ENCODE measurements around the gene GEMIN5.

DNA sequence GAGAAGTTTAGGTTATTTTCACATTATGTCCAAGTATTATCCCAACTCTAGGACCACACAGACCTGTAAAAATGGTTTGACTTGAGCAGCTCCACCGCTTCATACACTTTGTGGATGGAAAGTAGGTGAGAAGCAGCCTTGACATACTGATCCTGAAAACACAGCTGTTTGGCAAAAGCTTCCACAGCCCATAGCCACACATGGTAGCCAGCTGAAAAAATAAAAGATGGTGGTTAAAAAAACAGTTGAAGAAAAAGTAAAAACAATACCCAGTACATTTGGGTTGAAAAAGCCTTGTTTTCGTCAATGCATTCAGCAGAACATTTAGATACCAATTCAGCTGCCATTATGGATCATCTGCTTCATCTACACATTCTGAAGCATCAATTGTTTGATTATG is 36.7 kb downstream of the GEMIN5 start:
- TF ChIP-seq, protein P1, sequence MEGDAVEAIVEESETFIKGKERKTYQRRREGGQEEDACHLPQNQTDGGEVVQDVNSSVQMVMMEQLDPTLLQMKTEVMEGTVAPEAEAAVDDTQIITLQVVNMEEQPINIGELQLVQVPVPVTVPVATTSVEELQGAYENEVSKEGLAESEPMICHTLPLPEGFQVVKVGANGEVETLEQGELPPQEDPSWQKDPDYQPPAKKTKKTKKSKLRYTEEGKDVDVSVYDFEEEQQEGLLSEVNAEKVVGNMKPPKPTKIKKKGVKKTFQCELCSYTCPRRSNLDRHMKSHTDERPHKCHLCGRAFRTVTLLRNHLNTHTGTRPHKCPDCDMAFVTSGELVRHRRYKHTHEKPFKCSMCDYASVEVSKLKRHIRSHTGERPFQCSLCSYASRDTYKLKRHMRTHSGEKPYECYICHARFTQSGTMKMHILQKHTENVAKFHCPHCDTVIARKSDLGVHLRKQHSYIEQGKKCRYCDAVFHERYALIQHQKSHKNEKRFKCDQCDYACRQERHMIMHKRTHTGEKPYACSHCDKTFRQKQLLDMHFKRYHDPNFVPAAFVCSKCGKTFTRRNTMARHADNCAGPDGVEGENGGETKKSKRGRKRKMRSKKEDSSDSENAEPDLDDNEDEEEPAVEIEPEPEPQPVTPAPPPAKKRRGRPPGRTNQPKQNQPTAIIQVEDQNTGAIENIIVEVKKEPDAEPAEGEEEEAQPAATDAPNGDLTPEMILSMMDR (IDR thresholded peaks at IDR 0.05; ENCODE audit: low read depth, low read length, poor library complexity, severe bottlenecking) = no peak
- no peak for TF ChIP-seq EZH2phosphoT487 (IDR thresholded peaks at IDR 0.05; ENCODE audit: borderline replicate concordance, low read length)
